B cell (primary cell): Measurements from ENCODE around the gene CAMK1D. TPM values are rescaled to one million over a fixed set of nuclear protein-coding genes. Genes with fewer than 3 reads are reported as not detected.

Source experiments
- ATAC-seq: fragments of 200-7000 bp; cut with Tn5 transposase; one replicate; pipeline ENCODE4 v1.10.0; 2021; ENCODE audit warnings: low read depth, mild to moderate bottlenecking, moderate number of reproducible peaks, moderate library complexity
- CTCF ChIA-PET: fragments of 350-600 bp; sonication (Branson Sonifier 250); formaldehyde crosslinking; loops from one replicate; lab custom pipeline; 2021; ENCODE audit warnings: antibody characterized with exemption, inconsistent platforms; lab: Charles Lee
- POLR2A ChIA-PET: fragments of 350-600 bp; sonication (Branson Sonifier 250); formaldehyde crosslinking; loops from one replicate; lab custom pipeline; 2021; ENCODE audit warnings: antibody characterized with exemption; lab: Charles Lee
- DNase-seq: peaks from one replicate; pipeline ENCODE4 v3.0.0; 2013
- H2AFZ ChIP-seq: 2 replicates; pipeline ENCODE4 v1.6.1; 2012; ENCODE audit warnings: mild to moderate bottlenecking, low read depth, low read length; ENCODE audit not compliant: insufficient read depth, poor library complexity, severe bottlenecking
- H3K27ac ChIP-seq, 2 donors: 1 replicate in 1 of 2; 2 replicates in 1 of 2; pipeline ENCODE4 v1.5.1; 2012 to 2013; ENCODE audit warnings: low read length in 2 of 2, mild to moderate bottlenecking in 2 of 2, moderate library complexity in 1 of 2
- H3K27me3 ChIP-seq, 4 experiments: fragments of 200-600 bp in 1 of 4; sonication (generic) in 1 of 4; replicated peaks in 1 of 4; 1 replicate in 2 of 4; 2 replicates in 2 of 4; pipeline versions ENCODE4 v1.6.1 to v1.7.0; 2013 to 2016; ENCODE audit warnings: low read length in 3 of 4, mild to moderate bottlenecking in 2 of 4, mixed read lengths in 1 of 4, moderate library complexity in 1 of 4; ENCODE audit not compliant: insufficient read depth in 4 of 4, control insufficient read depth in 3 of 4; ENCODE audit errors: control extremely low read depth in 1 of 4
- H3K36me3 ChIP-seq, 2 experiments: replicated peaks in 1 of 2; 1 replicate in 1 of 2; 2 replicates in 1 of 2; pipeline versions ENCODE4 v1.6.1 to v1.7.1; 2013; ENCODE audit warnings: low read length in 1 of 2; ENCODE audit not compliant: insufficient read depth in 2 of 2, control insufficient read depth in 1 of 2; ENCODE audit errors: control extremely low read depth in 1 of 2, extremely low read depth in 1 of 2
- H3K4me1 ChIP-seq, 2 donors: fragments of 200-600 bp in 1 of 2; sonication (generic) in 1 of 2; 1 replicate in 1 of 2; 2 replicates in 1 of 2; pipeline versions ENCODE4 v1.5.1 to v1.6.1; 2013 to 2017; ENCODE audit warnings: low read length in 2 of 2; ENCODE audit not compliant: control insufficient read depth in 2 of 2, insufficient read depth in 2 of 2
- H3K4me2 ChIP-seq: replicated peaks from 2 replicates; pipeline ENCODE3; 2012; ENCODE audit warnings: mild to moderate bottlenecking, low read depth, low read length; ENCODE audit not compliant: poor library complexity, severe bottlenecking
- H3K4me3 ChIP-seq, 5 experiments: fragments of 200-600 bp in 1 of 5; sonication (generic) in 1 of 5; 1 replicate in 3 of 5; 2 replicates in 2 of 5; pipeline versions ENCODE4 v1.5.1 to v1.7.0; 2011 to 2016; ENCODE audit warnings: low read length in 4 of 5, mild to moderate bottlenecking in 4 of 5, low read depth in 2 of 5, control low read depth in 1 of 5, moderate library complexity in 1 of 5; ENCODE audit not compliant: insufficient read depth in 1 of 5; ENCODE audit errors: control extremely low read depth in 1 of 5, extremely low read depth in 1 of 5
- H3K79me2 ChIP-seq: fragments of 200-600 bp; sonication (generic); one replicate; pipeline ENCODE4 v1.6.0; 2016; ENCODE audit warnings: low read length; ENCODE audit not compliant: control insufficient read depth, insufficient read depth
- H3K9ac ChIP-seq: fragments of 200-600 bp; sonication (generic); 2 replicates; pipeline ENCODE4 v1.6.1; 2017; ENCODE audit warnings: mild to moderate bottlenecking, low read length, moderate library complexity
- H3K9me3 ChIP-seq, 3 donors: one replicate each; pipeline versions ENCODE4 v1.6.1 to v1.7.1; 2013; ENCODE audit warnings: low read length in 2 of 3; ENCODE audit not compliant: control insufficient read depth in 2 of 3, insufficient read depth in 1 of 3; ENCODE audit errors: control extremely low read depth in 1 of 3
- H4K20me1 ChIP-seq: 2 replicates; pipeline ENCODE4 v1.6.0; 2012; ENCODE audit warnings: mild to moderate bottlenecking, low read length; ENCODE audit not compliant: insufficient read depth, control insufficient read depth, poor library complexity, severe bottlenecking
- H3K27ac Mint-ChIP-seq: one replicate; pipeline ENCODE4 v1.8.0; 2021; ENCODE audit warnings: mixed read lengths
- H3K27me3 Mint-ChIP-seq: one replicate; pipeline ENCODE4 v1.8.0; 2021; ENCODE audit warnings: mixed read lengths
- H3K4me1 Mint-ChIP-seq: one replicate; pipeline ENCODE4 v1.8.0; 2021; ENCODE audit warnings: mixed read lengths
- H3K4me3 Mint-ChIP-seq: one replicate; pipeline ENCODE4 v1.8.0; 2021; ENCODE audit warnings: mixed read lengths
- H3K9me3 Mint-ChIP-seq: one replicate; pipeline ENCODE4 v1.8.0; 2022; ENCODE audit warnings: mixed read lengths; ENCODE audit not compliant: insufficient read depth
- EZH2 ChIP-seq: IDR thresholded peaks from 2 replicates; pipeline ENCODE4 v1.6.1; 2012; ENCODE audit warnings: borderline replicate concordance, low read depth, mild to moderate bottlenecking, moderate library complexity, low read length; ENCODE audit not compliant: insufficient read depth, poor library complexity, severe bottlenecking
- WGBS: methylation state at CpG from one replicate; pipeline ENCODE4 v1.1.5; 2013; ENCODE audit warnings: missing lambda C conversion rate; ENCODE audit not compliant: insufficient coverage; 5-methylcytosine and 5-hydroxymethylcytosine counted together
- intact Hi-C: fragments of 100-400 bp; cut with micrococcal nuclease; formaldehyde crosslinking; loops from one replicate; pipeline ENCODE4 v1.10.0; 2022
- polyA plus RNA-seq: library from polyadenylated mRNA; depleted of rRNA; stranded (reverse); fragments of >200 nt; gene quantifications from 2 replicates; pipeline ENCODE4 v1.2.3, GENCODE V29; 2012
- total RNA-seq, 2 donors: library from RNA; stranded (reverse); fragments of 120-200 nt in 1 of 2; gene quantifications; 1 replicate in 1 of 2; 2 replicates in 1 of 2; pipeline versions ENCODE4 v1.2.3 to v1.2.4, GENCODE V29; 2013 to 2022
- TF ChIP-seq, protein P1 (sequence below): fragments of 200-600 bp; IDR thresholded peaks from one replicate; pipeline ENCODE4 v1.8.0; 2022; ENCODE audit warnings: antibody characterized with exemption, mild to moderate bottlenecking

CAMK1D gene
- total and polyA plus RNA-seq, 2 donors (not counting 1 experiment from before 2014, with no cell fraction given), result 34.1 to 69.7 TPM

- Histone ChIP-seq H3K4me2 (no peak overlapping the region), H3K9me3 (no peaks in the 10 kb centered on the region), H3K27ac (no peak overlapping the region), H3K4me3 (no peak overlapping the region), H4K20me1 (peaks cover 56% of the 10 kb centered on the region), H3K36me3 (peaks cover 12 to 16% of the 10 kb centered on the region in 2 experiments), H3K4me1 (no peaks in the 10 kb centered on the region), H2AFZ (no peak overlapping the region), H3K79me2 (peaks cover 79% of the 10 kb centered on the region), H3K9ac (no peak overlapping the region), H3K27me3 (no peaks in the 10 kb centered on the region)
- H3K9me3 Mint-ChIP-seq, result no peaks in the 10 kb centered on the region
- no peak for TF ChIP-seq EZH2
- TF ChIP-seq, protein P1, sequence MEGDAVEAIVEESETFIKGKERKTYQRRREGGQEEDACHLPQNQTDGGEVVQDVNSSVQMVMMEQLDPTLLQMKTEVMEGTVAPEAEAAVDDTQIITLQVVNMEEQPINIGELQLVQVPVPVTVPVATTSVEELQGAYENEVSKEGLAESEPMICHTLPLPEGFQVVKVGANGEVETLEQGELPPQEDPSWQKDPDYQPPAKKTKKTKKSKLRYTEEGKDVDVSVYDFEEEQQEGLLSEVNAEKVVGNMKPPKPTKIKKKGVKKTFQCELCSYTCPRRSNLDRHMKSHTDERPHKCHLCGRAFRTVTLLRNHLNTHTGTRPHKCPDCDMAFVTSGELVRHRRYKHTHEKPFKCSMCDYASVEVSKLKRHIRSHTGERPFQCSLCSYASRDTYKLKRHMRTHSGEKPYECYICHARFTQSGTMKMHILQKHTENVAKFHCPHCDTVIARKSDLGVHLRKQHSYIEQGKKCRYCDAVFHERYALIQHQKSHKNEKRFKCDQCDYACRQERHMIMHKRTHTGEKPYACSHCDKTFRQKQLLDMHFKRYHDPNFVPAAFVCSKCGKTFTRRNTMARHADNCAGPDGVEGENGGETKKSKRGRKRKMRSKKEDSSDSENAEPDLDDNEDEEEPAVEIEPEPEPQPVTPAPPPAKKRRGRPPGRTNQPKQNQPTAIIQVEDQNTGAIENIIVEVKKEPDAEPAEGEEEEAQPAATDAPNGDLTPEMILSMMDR, result no peak
- CTCF ChIA-PET, result no interaction called here
- H3K27ac Mint-ChIP-seq, result no peak overlapping the region
- 100% methylated on average over 5 of the region's 9 CpGs for WGBS
- intact Hi-C loops, result no loop called here
- H3K27me3 Mint-ChIP-seq, result no peaks in the 10 kb centered on the region
- DNase-seq (no peak), ATAC-seq (no peak)
- POLR2A ChIA-PET, result no interaction called here
- no peaks in the 10 kb centered on the region for H3K4me1 Mint-ChIP-seq
- H3K4me3 Mint-ChIP-seq, result no peak overlapping the region
Observed at GRCh38 chr10:12720217-12720981, 371.1 kb downstream of the CAMK1D start.

GRCh38 chr10:12721334-12721733 is 372.0 kb downstream of the CAMK1D start:
- intact Hi-C loops, result no loop called here
- Histone ChIP-seq H2AFZ (no peak overlapping the region), H3K9ac (no peak overlapping the region), H3K79me2 (peaks cover 70% of the 10 kb centered on the region), H3K4me1 (no peaks in the 10 kb centered on the region), H3K27me3 (no peaks in the 10 kb centered on the region), H4K20me1 (peaks cover 47% of the 10 kb centered on the region), H3K4me3 (no peak overlapping the region), H3K27ac (no peak overlapping the region), H3K36me3 (peaks cover 12 to 13% of the 10 kb centered on the region in 2 experiments), H3K4me2 (no peak overlapping the region), H3K9me3 (no peaks in the 10 kb centered on the region)
- H3K27me3 Mint-ChIP-seq, result no peaks in the 10 kb centered on the region
- no peak for TF ChIP-seq EZH2
- TF ChIP-seq, protein P1, result no peak
- H3K27ac Mint-ChIP-seq, result no peak overlapping the region
- no peak for ATAC-seq
- no peaks in the 10 kb centered on the region for H3K9me3 Mint-ChIP-seq
- no peak for DNase-seq
- ChIA-PET POLR2A (no interaction called here), CTCF (interaction anchor here (1.0 kb wide), 1 partner anchor 61 kb away, joined by 3 read pairs; no protein-coding TSS in a partner anchor)
- H3K4me1 Mint-ChIP-seq, result no peaks in the 10 kb centered on the region
- WGBS, result 100% methylated on average over 1 of the region's 3 CpGs
- no peak overlapping the region for H3K4me3 Mint-ChIP-seq
